Fibroblast of peridontal ligament (primary cell): ENCODE results near the gene NDUFAF2.
"Not testable (repeated sequence)": the region's sequence is repeated elsewhere in the genome, so short reads cannot be mapped to it uniquely, and the experiment has no call there.

Source experiments
- DNase-seq: peaks from one replicate; pipeline ENCODE4 v3.0.0-alpha.2; 2010; ENCODE audit errors: extremely low read depth

NDUFAF2 gene

GRCh38 chr5:61177070-61177469 lies 232.1 kb downstream of the NDUFAF2 start:
- no peak for DNase-seq

DNA sequence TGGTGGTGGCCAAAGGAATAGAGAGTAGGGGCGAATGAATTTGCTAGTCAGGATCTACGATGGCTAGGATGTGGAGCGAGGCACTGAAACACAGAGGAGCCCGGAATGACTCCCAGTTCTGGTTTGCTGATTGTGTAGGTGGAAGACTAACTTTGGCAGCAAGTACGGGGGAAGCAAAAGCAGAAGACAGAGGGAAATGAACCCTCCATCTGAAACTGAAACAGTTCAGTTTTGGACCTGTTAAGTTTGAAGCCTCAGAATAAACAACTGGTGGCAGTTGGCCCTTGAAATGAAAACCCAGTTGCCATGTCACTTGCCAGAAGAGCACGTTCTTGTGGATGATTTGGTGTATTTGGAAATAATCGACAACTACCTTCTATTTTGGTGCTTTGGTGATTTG lies 232.7 kb downstream of the NDUFAF2 start:
- DNase-seq = no peak

DNA sequence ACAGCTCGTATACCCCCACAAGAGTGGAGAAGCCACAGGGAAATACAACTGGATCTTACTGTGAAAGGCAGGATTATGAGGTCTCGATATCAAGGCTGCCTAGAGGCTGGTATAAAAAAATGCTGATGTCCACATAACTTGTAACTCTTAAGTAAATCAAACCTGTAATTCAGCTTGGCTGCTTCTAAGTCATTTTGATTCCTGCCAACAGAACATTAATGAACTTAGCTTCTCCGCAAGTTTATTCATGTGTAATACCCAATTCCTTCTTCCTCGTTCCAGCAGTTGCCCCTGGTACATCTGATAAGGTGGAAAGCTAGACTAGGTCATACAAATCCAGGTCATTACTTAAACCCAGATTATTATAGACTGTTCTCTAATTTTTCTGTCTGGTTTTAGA lies 233.7 kb downstream of the NDUFAF2 start:
- no peak for DNase-seq

DNA sequence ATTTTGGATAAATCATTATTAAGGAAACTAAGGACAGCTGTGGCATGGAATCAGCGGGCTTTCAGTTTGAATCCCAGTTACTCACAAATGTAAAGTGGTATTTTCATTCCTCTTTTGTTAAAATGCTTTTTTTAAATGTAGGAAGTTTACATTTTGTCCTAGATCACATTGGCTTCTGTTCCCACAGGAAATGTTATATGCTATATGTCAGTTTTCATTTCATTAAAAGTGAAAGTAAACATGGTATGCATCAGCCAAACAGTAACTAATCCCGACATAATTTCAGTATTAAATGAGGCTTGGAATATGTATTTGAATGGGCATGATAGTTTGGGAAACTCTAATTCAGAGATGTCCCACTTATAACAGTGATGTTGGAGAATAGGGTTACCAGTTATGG lies 235.9 kb downstream of the NDUFAF2 start:
- no peak for DNase-seq

DNA sequence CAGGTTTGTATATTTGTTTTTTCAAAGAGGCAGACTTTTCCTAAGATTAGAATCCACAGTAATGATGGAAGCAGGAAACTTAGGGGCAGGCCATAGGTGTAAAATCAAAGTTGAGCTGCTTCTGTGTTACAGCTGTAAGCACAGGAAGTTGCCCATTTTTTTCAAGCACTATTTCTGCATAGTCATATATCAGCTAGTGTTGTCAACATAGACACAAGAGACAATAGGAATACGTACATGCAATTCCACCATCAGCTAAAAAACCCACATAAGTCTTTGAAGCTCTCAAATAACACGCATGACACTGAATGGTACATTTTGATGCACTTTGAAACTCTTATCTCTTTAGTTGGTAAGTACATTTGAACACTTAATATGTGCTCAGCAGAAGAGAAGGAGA lies 237.4 kb downstream of the NDUFAF2 start:
- no peak for DNase-seq

- DNase-seq = no peak
Observed at GRCh38 chr5:61183538-61183937, 238.5 kb downstream of the NDUFAF2 start.

DNA sequence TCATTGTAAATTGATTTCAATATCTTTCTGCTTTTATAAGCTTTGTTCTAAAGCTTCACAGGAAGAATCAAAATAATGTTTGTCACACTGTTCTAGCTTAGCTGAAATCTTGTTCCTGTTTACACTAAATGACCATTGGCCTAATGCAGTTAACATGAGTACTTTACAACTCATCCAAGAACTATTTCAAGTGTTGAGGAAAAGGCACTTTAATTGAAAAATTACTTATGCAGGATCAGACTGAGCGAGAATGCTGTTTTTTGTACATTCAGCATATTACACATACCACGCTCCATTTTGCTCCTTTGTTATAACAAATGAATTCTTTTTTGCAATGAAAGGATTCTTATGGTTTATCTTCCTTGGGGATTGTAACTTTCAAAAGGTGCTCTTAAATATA lies 239.7 kb downstream of the NDUFAF2 start:
- DNase-seq = peak; percentile 40

GRCh38 chr5:61186634-61187033 lies 241.6 kb downstream of the NDUFAF2 start:
- DNase-seq = no peak

- DNase-seq = not testable (repeated sequence)
Observed at GRCh38 chr5:61187352-61187751, 242.3 kb downstream of the NDUFAF2 start.

DNA sequence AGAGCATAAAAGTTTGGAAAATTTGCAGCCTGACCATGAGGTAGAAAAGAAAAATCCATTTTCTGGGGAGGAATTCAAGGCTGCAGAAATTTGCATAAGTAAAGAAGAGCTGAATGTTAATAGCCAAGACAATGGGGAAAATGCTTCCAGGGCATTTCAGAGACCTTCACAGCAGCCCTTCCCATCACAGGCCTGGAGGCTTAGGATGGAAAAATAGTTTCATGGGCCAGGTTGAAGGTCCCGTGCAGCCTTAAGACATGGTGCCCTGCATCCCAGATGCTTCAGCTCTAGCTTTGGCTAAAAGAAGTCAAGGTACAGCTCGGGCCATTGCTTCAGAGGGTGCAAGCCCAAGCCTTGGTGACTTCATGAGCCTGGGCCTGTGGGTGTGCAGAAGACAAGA lies 242.8 kb downstream of the NDUFAF2 start:
- not testable (repeated sequence) for DNase-seq

GRCh38 chr5:61198606-61199005 lies 253.6 kb downstream of the NDUFAF2 start:
- DNase-seq = no peak

- no peak for DNase-seq
Observed at GRCh38 chr5:61200582-61201155, 255.7 kb downstream of the NDUFAF2 start.

DNA sequence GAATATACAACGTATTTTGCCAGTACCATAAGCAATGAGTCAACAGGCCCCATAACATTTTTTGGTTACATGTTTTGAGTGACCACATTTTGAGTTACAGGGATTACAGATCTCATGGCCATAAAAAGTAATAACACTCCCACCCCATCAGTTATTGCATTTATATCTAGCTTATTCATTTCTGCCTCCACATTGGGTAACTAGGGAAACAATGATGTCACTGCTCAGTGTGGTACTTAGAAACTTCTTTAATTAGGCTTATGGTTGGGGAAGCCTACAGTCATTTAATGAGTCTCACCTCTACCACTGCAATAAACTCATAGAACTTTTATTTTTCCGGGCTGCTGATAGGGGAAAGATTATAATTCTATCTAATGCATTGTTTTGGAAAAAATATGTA lies 257.2 kb downstream of the NDUFAF2 start:
- peak; percentile 54 for DNase-seq
